ENCODE results near the gene RETREG3. TPM values are rescaled to one million over a fixed set of nuclear protein-coding genes. Genes with fewer than 3 reads are reported as not detected.
"Not testable (repeated sequence)": the region's sequence is repeated elsewhere in the genome, so short reads cannot be mapped to it uniquely, and the experiment has no call there.

RETREG3 gene
- total and polyA plus RNA-seq, 2 donors (not counting 1 experiment from before 2014, with no cell fraction given) = 44.1 to 108 TPM

DNA sequence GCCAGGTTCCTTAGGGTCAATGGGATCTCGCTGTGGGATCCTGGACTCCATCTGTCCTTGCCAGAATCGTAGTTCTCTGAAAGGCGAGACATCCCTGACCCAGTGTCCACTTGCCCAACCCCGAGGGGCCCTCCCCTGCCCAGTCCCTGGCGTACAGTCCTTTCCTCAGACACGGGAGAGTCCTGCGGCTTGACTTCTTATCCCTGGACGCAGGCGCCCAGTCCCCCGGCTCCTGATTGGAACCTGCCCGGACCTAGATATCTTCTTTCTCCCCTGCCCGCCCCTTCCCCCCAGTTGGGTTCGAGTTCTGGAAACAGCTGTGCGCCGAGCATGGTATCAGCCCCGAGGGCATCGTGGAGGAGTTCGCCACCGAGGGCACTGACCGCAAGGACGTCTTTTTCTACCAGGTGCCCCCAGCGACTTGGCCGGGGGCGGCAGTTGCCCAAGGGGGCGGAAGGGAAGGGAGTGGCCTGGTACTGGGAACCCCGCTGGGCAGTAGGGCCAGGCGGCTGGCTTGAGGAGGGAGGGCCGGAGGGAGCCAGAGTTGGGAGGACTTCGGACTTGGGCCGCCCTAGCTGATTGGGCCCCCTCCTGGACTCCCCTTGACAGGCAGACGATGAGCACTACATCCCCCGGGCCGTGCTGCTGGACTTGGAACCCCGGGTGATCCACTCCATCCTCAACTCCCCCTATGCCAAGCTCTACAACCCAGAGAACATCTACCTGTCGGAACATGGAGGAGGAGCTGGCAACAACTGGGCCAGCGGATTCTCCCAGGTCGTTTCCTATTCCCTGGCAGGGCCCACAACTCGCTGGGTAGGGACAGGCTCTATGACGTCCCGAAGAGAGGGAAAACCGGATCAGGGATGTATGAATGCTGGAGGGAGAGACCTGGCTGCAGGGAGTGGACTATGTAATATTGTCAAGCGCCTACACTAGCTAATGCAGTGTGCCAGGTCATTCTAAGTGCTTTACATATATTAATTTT is 934 bp upstream of the RETREG3 start:
- H3K4me2 ChIP-seq (replicated peaks; ENCODE audit: low read depth, low read length, poor library complexity, severe bottlenecking) = peak overlapping the region; percentile 93
- not testable (repeated sequence) for ATAC-seq (ENCODE audit: low read depth); DNase-seq; H3K9me3 ChIP-seq (ENCODE audit: control extremely low read depth in 1 of 3, control insufficient read depth in 2 of 3, insufficient read depth in 1 of 3, low read length in 2 of 3); H3K27me3 ChIP-seq (replicated peaks in 1 of 4; ENCODE audit: control extremely low read depth in 1 of 4, control insufficient read depth in 3 of 4, insufficient read depth in 4 of 4, low read length in 3 of 4); H3K9me3 Mint-ChIP-seq (ENCODE audit: insufficient read depth); H3K27me3 Mint-ChIP-seq
- H3K4me1 ChIP-seq (ENCODE audit: control insufficient read depth in 2 of 2, insufficient read depth in 2 of 2, low read length in 2 of 2) = peaks cover 33 to 36% of the 10 kb centered on the region in 2 donors
- H3K9ac ChIP-seq (ENCODE audit: low read length) = peak overlapping the region; percentile 91
- intact Hi-C loops (cut with micrococcal nuclease) = loop anchor here (1.0 kb wide), 7 partner anchors 33 to 388 kb away; partner anchors contain the start of genes EZH1, NAGLU, PSMC3IP and PTGES3L
- Mint-ChIP-seq H3K4me3 (peak overlapping the region; percentile 100), H3K27ac (peak overlapping the region; percentile 98), H3K4me1 (peaks cover 43% of the 10 kb centered on the region)
- peak overlapping the region; percentile 58 to 76 for H3K27ac ChIP-seq (ENCODE audit: low read length in 2 of 2)
- H3K4me3 ChIP-seq (ENCODE audit: control extremely low read depth in 1 of 5, extremely low read depth in 1 of 5, insufficient read depth in 1 of 5, low read depth in 2 of 5, low read length in 4 of 5) = peak overlapping the region; percentile 65 to 95 (median 83)
- H4K20me1 ChIP-seq (ENCODE audit: control insufficient read depth, insufficient read depth, low read length, poor library complexity, severe bottlenecking) = peaks cover 38% of the 10 kb centered on the region
- peaks cover 0 to 21% of the 10 kb centered on the region in 2 experiments for H3K36me3 ChIP-seq (replicated peaks in 1 of 2; ENCODE audit: control extremely low read depth in 1 of 2, control insufficient read depth in 1 of 2, extremely low read depth in 1 of 2, insufficient read depth in 2 of 2, low read length in 1 of 2)
- 21% methylated on average over 27 of the region's 42 CpGs for WGBS (ENCODE audit: insufficient coverage)
- POLR2A ChIA-PET = interaction anchor here (0.6 to 3.0 kb wide), 5 partner anchors 32 to 500 kb away, joined by 3 to 19 read pairs (median 3); partner anchors contain the start of genes PLEKHH3 and PSMC3IP
- H2AFZ ChIP-seq (ENCODE audit: insufficient read depth, low read depth, low read length, poor library complexity, severe bottlenecking) = peak overlapping the region; percentile 98
- H3K79me2 ChIP-seq (ENCODE audit: control insufficient read depth, insufficient read depth, low read length) = peaks cover 47% of the 10 kb centered on the region
- CTCF ChIA-PET = interaction anchor here (0.7 to 3.3 kb wide), 8 partner anchors 25 to 153 kb away, joined by 3 to 35 read pairs (median 6); partner anchors contain the start of genes PLEKHH3 and PSMC3IP

DNA sequence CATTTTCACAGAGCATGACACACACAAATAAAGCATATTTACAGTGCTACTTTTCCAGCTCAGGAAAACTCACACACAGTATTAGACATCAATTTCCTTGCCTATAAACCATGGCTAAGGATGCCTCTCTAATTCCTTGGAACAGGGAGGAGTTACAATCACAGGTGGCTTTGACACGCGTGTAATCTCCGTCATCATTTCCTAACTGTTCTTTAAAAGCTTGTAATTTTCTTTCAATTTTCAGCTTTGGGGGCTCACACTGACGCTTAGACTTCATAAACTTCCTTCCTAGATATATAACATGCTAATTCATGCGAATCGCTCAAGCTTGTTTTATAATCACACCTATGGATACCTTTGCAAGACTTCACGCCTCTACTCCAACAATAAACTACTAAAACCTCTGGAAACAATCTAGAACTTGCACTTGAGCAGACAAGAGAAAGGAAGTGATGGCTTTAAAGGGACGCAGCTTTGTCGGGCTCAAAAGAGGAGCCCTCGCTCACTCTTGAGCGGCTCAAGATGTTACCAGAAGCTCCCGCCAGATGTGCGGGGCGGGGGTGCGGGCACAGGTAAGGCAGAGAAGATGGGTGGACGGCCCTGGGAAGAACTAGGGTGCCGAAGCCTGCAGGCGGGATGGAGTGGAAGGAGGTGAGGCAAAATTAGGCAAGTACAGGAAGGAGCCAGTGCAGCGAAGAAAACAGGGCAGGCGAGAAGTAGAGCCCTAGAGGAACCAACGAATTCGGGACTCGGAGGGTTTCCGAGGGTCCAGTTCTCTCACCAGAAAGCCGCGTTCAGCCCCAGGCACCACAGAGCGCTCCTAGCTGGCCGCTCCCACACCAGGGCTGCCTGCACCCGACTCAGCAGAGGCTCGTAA is 631 bp downstream of the RETREG3 start:
- no peak for DNase-seq
- Histone ChIP-seq H3K79me2 (ENCODE audit: control insufficient read depth, insufficient read depth, low read length) (peaks cover 63% of the 10 kb centered on the region), H3K9me3 (ENCODE audit: control extremely low read depth in 1 of 3, control insufficient read depth in 2 of 3, insufficient read depth in 1 of 3, low read length in 2 of 3) (no peaks in the 10 kb centered on the region), H3K4me2 (replicated peaks; ENCODE audit: low read depth, low read length, poor library complexity, severe bottlenecking) (peak overlapping the region; percentile 82), H2AFZ (ENCODE audit: insufficient read depth, low read depth, low read length, poor library complexity, severe bottlenecking) (peak overlapping the region; percentile 98), H3K4me3 (ENCODE audit: control extremely low read depth in 1 of 5, extremely low read depth in 1 of 5, insufficient read depth in 1 of 5, low read depth in 2 of 5, low read length in 4 of 5) (peak overlapping the region; percentile 73 to 94 (median 83)), H3K36me3 (replicated peaks in 1 of 2; ENCODE audit: control extremely low read depth in 1 of 2, control insufficient read depth in 1 of 2, extremely low read depth in 1 of 2, insufficient read depth in 2 of 2, low read length in 1 of 2) (peaks cover 0 to 17% of the 10 kb centered on the region in 2 experiments), H3K4me1 (ENCODE audit: control insufficient read depth in 2 of 2, insufficient read depth in 2 of 2, low read length in 2 of 2) (peaks cover 40 to 44% of the 10 kb centered on the region in 2 donors), H3K9ac (ENCODE audit: low read length) (peak overlapping the region; percentile 91), H3K27me3 (replicated peaks in 1 of 4; ENCODE audit: control extremely low read depth in 1 of 4, control insufficient read depth in 3 of 4, insufficient read depth in 4 of 4, low read length in 3 of 4) (no peaks in the 10 kb centered on the region), H4K20me1 (ENCODE audit: control insufficient read depth, insufficient read depth, low read length, poor library complexity, severe bottlenecking) (peaks cover 49% of the 10 kb centered on the region), H3K27ac (ENCODE audit: low read length in 2 of 2) (peak overlapping the region; percentile 79 to 95)
- POLR2A ChIA-PET = interaction anchor here (0.6 to 3.0 kb wide), 6 partner anchors 17 to 232 kb away, joined by 3 to 19 read pairs (median 5); partner anchors contain the start of genes PLEKHH3 and PSMC3IP
- Mint-ChIP-seq H3K27me3 (no peaks in the 10 kb centered on the region), H3K4me3 (peak overlapping the region; percentile 100), H3K9me3 (ENCODE audit: insufficient read depth) (no peaks in the 10 kb centered on the region), H3K4me1 (peaks cover 56% of the 10 kb centered on the region), H3K27ac (peak overlapping the region; percentile 98)
- peak; percentile 42 for ATAC-seq (ENCODE audit: low read depth)
- CTCF ChIA-PET = interaction anchor here (0.6 to 3.3 kb wide), 20 partner anchors 11 to 825 kb away, joined by 3 to 35 read pairs (median 4); partner anchors contain the start of genes PLEKHH3 and PSMC3IP
- no peak for TF ChIP-seq EZH2 (IDR thresholded peaks at IDR 0.05; ENCODE audit: borderline replicate concordance, insufficient read depth, low read depth, low read length, poor library complexity, severe bottlenecking)
- TF ChIP-seq, protein P1, sequence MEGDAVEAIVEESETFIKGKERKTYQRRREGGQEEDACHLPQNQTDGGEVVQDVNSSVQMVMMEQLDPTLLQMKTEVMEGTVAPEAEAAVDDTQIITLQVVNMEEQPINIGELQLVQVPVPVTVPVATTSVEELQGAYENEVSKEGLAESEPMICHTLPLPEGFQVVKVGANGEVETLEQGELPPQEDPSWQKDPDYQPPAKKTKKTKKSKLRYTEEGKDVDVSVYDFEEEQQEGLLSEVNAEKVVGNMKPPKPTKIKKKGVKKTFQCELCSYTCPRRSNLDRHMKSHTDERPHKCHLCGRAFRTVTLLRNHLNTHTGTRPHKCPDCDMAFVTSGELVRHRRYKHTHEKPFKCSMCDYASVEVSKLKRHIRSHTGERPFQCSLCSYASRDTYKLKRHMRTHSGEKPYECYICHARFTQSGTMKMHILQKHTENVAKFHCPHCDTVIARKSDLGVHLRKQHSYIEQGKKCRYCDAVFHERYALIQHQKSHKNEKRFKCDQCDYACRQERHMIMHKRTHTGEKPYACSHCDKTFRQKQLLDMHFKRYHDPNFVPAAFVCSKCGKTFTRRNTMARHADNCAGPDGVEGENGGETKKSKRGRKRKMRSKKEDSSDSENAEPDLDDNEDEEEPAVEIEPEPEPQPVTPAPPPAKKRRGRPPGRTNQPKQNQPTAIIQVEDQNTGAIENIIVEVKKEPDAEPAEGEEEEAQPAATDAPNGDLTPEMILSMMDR (IDR thresholded peaks at IDR 0.05) = no peak
- whole genome bisulfite sequencing (ENCODE audit: insufficient coverage) = 1% methylated on average over 27 of the region's 30 CpGs
- intact Hi-C loops (cut with micrococcal nuclease) = loop anchor here (1.0 kb wide), 7 partner anchors 31 to 390 kb away; partner anchors contain the start of genes EZH1, NAGLU, PSMC3IP and PTGES3L

All from B cell (primary cell).